BLaER1 (cell line): ENCODE results near the gene CAVIN2.

Source experiments
- H3K27ac ChIP-seq: shearing (Covaris generic); formaldehyde crosslinking; 2 replicates; pipeline ENCODE4 v1.8.1; 2022
- H3K27me3 ChIP-seq: shearing (Covaris generic); formaldehyde crosslinking; 2 replicates; pipeline ENCODE4 v1.8.1; 2022
- H3K36me3 ChIP-seq: shearing (Covaris generic); formaldehyde crosslinking; 2 replicates; pipeline ENCODE4 v1.8.1; 2022
- H3K4me1 ChIP-seq: shearing (Covaris generic); formaldehyde crosslinking; 2 replicates; pipeline ENCODE4 v1.8.1; 2022
- H3K4me2 ChIP-seq: shearing (Covaris generic); formaldehyde crosslinking; 2 replicates; pipeline ENCODE4 v1.8.1; 2022
- H3K4me3 ChIP-seq: shearing (Covaris generic); formaldehyde crosslinking; 2 replicates; pipeline ENCODE4 v1.8.1; 2022
- H3K9ac ChIP-seq: shearing (Covaris generic); formaldehyde crosslinking; 2 replicates; pipeline ENCODE4 v1.8.1; 2022
- H3K9me3 ChIP-seq: shearing (Covaris generic); formaldehyde crosslinking; 2 replicates; pipeline ENCODE4 v1.8.1; 2022
- H4K20me1 ChIP-seq: shearing (Covaris generic); formaldehyde crosslinking; 2 replicates; pipeline ENCODE4 v1.8.1; 2022
- Cebpa-rat ChIP-seq: shearing (Covaris generic); IDR thresholded peaks from 2 replicates; pipeline ENCODE4 v1.8.1; 2022

CAVIN2 gene

GRCh38 chr2:191866195-191866594 is 19.3 kb upstream of the CAVIN2 start:
- no peaks in the 10 kb centered on the region for H4K20me1 ChIP-seq
- no peak for TF ChIP-seq Cebpa-rat
- no peak overlapping the region for H3K4me3 ChIP-seq
- H3K27me3 ChIP-seq = no peaks in the 10 kb centered on the region
- no peak overlapping the region for H3K27ac ChIP-seq
- no peak overlapping the region for H3K9ac ChIP-seq
- H3K4me1 ChIP-seq = no peaks in the 10 kb centered on the region
- no peak overlapping the region for H3K4me2 ChIP-seq
- no peaks in the 10 kb centered on the region for H3K9me3 ChIP-seq
- no peaks in the 10 kb centered on the region for H3K36me3 ChIP-seq

GRCh38 chr2:191864628-191865374 is 17.9 kb upstream of the CAVIN2 start:
- TF ChIP-seq Cebpa-rat = no peak
- Histone ChIP-seq H3K36me3 (no peaks in the 10 kb centered on the region), H3K27me3 (no peaks in the 10 kb centered on the region), H3K9ac (no peak overlapping the region), H3K27ac (no peak overlapping the region), H4K20me1 (no peaks in the 10 kb centered on the region), H3K4me2 (no peak overlapping the region), H3K4me1 (no peaks in the 10 kb centered on the region), H3K9me3 (no peaks in the 10 kb centered on the region), H3K4me3 (no peak overlapping the region)

- no peaks in the 10 kb centered on the region for H3K4me1 ChIP-seq
- no peaks in the 10 kb centered on the region for H3K27me3 ChIP-seq
- no peaks in the 10 kb centered on the region for H3K36me3 ChIP-seq
- H3K27ac ChIP-seq = no peak overlapping the region
- no peak for TF ChIP-seq Cebpa-rat
- H3K9me3 ChIP-seq = no peaks in the 10 kb centered on the region
- no peak overlapping the region for H3K9ac ChIP-seq
- no peaks in the 10 kb centered on the region for H4K20me1 ChIP-seq
- H3K4me2 ChIP-seq = no peak overlapping the region
- H3K4me3 ChIP-seq = no peak overlapping the region
Observed at GRCh38 chr2:191863988-191864387, 17.1 kb upstream of the CAVIN2 start.

GRCh38 chr2:191862156-191862775 is 15.4 kb upstream of the CAVIN2 start:
- TF ChIP-seq Cebpa-rat = no peak
- H4K20me1 ChIP-seq = no peaks in the 10 kb centered on the region
- no peaks in the 10 kb centered on the region for H3K36me3 ChIP-seq
- H3K9me3 ChIP-seq = no peaks in the 10 kb centered on the region
- H3K9ac ChIP-seq = no peak overlapping the region
- no peak overlapping the region for H3K4me3 ChIP-seq
- no peaks in the 10 kb centered on the region for H3K4me1 ChIP-seq
- no peaks in the 10 kb centered on the region for H3K27me3 ChIP-seq
- no peak overlapping the region for H3K27ac ChIP-seq
- H3K4me2 ChIP-seq = no peak overlapping the region

GRCh38 chr2:191860760-191861466 is 14.0 kb upstream of the CAVIN2 start:
- Histone ChIP-seq H3K27me3 (no peaks in the 10 kb centered on the region), H3K9me3 (no peaks in the 10 kb centered on the region), H3K27ac (no peak overlapping the region), H3K9ac (no peak overlapping the region), H3K4me3 (no peak overlapping the region), H3K4me2 (no peak overlapping the region), H4K20me1 (no peaks in the 10 kb centered on the region), H3K4me1 (no peaks in the 10 kb centered on the region), H3K36me3 (no peaks in the 10 kb centered on the region)
- no peak for TF ChIP-seq Cebpa-rat

- Histone ChIP-seq H3K9ac (no peak overlapping the region), H3K36me3 (no peaks in the 10 kb centered on the region), H3K27me3 (no peaks in the 10 kb centered on the region), H3K4me3 (no peak overlapping the region), H4K20me1 (no peaks in the 10 kb centered on the region), H3K9me3 (no peaks in the 10 kb centered on the region), H3K27ac (no peak overlapping the region), H3K4me1 (no peaks in the 10 kb centered on the region), H3K4me2 (no peak overlapping the region)
- TF ChIP-seq Cebpa-rat = no peak
Observed at GRCh38 chr2:191859681-191860080, 12.8 kb upstream of the CAVIN2 start.

- H3K27ac ChIP-seq = no peak overlapping the region
- TF ChIP-seq Cebpa-rat = no peak
- H3K9me3 ChIP-seq = no peaks in the 10 kb centered on the region
- no peaks in the 10 kb centered on the region for H4K20me1 ChIP-seq
- H3K27me3 ChIP-seq = no peaks in the 10 kb centered on the region
- H3K4me3 ChIP-seq = no peak overlapping the region
- H3K9ac ChIP-seq = no peak overlapping the region
- no peaks in the 10 kb centered on the region for H3K4me1 ChIP-seq
- no peaks in the 10 kb centered on the region for H3K36me3 ChIP-seq
- H3K4me2 ChIP-seq = no peak overlapping the region
Observed at GRCh38 chr2:191857886-191858285, 11.0 kb upstream of the CAVIN2 start.

- no peaks in the 10 kb centered on the region for H3K4me1 ChIP-seq
- H3K4me2 ChIP-seq = no peak overlapping the region
- H3K9ac ChIP-seq = no peak overlapping the region
- no peak overlapping the region for H3K27ac ChIP-seq
- no peaks in the 10 kb centered on the region for H3K36me3 ChIP-seq
- TF ChIP-seq Cebpa-rat = no peak
- H3K4me3 ChIP-seq = no peak overlapping the region
- H3K27me3 ChIP-seq = no peaks in the 10 kb centered on the region
- H3K9me3 ChIP-seq = no peaks in the 10 kb centered on the region
- H4K20me1 ChIP-seq = no peaks in the 10 kb centered on the region
Observed at GRCh38 chr2:191857259-191857805, 10.4 kb upstream of the CAVIN2 start.

- no peak for TF ChIP-seq Cebpa-rat
- no peak overlapping the region for H3K4me2 ChIP-seq
- H3K4me1 ChIP-seq = no peaks in the 10 kb centered on the region
Observed at GRCh38 chr2:191856111-191856876, 9.4 kb upstream of the CAVIN2 start.

More at GRCh38 chr2:191856111-191856876, 9.4 kb upstream of the CAVIN2 start:
- H3K36me3 ChIP-seq = no peaks in the 10 kb centered on the region
- no peak overlapping the region for H3K4me3 ChIP-seq
- no peaks in the 10 kb centered on the region for H3K9me3 ChIP-seq
- no peak overlapping the region for H3K9ac ChIP-seq
- H3K27ac ChIP-seq = no peak overlapping the region
- H3K27me3 ChIP-seq = no peaks in the 10 kb centered on the region
- no peaks in the 10 kb centered on the region for H4K20me1 ChIP-seq
